NCI-H2196 (cell line): ENCODE data around the gene FGF18.

Experiments used
- DNase-seq: peaks from one replicate; lab custom pipeline; 2025; ENCODE audit not compliant: unreplicated experiment; lab: John Stamatoyannopoulos, UW

The FGF18 gene

DNA sequence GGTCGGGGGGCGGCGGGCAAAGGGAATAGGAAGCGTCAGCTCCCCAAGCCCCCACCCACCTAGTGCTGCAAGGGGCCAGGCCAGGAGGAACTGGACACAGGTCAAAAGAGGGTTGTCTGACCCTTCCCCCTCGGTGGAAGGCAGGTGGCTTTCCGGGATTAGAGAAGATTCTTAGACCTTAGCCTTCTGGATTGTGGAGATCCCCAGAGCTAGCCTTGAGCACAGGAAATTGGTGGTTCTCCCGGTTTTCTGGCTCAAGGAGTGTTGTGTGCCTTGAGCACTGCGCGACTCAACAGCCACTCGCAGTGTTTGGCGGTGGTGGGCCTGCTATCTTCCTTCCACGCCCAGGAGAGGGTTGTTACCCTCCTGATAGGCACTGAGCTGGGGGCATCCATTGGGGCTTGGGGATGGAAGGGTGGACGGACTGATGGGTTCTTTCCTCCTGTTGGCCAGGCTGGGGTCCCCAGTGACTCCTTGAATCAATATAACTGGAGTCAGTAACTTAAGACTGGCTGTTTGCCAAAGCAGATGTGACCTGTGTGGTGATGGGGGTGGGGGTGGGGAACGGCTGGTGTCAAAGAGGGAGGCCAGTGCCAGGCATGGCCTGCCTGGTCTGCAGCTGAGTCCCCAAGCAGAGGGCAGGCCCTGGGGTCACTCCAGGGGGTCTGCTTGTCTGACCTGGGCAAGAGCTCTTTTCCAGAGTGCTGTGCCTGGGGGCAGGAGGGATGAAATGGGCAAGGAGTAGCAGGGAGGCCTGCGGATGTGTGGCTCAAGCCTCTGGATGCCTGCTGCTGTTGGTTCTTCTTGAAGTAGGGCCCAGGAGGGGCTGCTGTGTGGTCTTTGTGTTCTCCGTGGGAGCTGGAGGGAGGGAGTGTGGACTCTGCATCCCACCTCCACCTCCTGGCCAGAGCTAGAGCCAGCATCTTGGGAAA is 2.1 kb downstream of the FGF18 start:
- peak; percentile 11 for DNase-seq

DNA sequence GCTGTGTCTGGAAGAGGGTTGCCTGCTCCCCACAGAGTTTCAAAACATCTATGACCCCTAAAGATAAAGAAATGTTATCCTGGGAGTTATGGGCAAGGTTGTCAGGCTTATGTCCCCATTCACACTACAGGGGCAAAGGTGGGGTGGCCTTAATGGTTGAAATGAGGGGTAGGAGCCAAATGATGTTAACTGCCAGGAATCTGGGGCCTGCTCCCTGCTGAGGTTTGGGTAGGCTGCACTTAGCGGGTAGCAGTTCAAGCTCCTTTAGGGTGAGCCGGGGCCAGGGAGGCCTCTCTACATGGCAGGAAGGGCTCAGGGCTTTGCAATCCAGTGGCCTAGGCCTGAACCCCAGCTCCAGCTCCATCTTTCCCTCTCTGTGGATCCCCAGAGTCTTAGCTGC is 3.0 kb downstream of the FGF18 start:
- DNase-seq, result no peak

DNA sequence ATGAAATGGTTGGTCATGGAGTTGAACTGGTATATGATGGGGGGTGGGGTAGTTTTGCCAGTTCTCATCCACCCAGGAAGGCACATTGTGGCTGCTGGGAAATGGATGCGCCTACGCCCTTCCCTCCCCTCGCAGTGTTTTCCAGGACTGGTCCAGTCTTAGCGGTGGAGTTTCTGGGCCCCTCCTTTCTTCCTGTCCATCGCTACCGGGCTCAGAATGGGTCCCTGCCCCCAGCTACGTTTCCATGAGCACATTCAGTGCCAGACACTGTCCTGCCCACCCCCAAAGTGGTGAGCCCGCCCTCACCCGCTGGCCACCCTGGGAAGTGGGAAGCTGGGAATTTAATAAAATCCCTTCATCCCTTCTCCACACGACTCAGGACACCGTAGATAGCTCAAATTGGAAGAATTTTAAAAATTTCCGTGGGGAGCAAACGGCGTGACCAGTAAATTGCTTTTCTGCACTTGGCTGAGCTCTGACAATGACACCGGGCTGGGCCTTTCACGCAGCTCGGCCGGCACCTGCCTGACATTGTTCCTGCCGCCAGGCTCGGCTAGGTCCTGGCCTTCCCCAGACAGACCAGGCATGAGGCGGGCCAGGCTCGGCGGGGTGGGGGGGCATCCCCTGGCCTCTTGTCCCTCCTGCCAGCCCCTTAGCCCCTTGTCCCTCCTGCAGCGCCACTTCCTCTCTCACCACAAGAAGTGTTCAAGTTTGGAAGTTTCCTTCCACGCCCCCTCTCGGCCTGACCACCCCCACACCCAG is 3.6 kb downstream of the FGF18 start:
- DNase-seq, result no peak

DNA sequence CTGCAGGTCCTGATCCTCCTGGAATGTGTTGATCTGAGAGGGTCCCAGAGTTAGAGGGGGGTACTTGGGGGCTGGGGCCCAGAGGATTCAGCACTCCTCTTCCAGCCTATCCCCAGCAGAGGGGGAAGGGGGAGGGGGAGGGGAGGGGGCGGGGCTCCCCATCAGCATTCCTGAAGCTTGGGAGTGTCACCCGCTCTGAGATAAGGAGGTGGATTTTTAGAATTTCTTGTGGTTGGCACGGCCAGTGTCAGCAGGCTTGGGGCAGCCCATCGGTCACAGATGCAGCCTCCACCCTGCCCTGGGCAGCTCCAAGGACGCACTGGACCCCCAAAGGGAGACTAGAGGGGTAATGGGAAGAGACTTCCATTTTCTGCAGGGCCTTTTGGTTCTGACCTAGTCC is 5.3 kb downstream of the FGF18 start:
- no peak for DNase-seq

DNA sequence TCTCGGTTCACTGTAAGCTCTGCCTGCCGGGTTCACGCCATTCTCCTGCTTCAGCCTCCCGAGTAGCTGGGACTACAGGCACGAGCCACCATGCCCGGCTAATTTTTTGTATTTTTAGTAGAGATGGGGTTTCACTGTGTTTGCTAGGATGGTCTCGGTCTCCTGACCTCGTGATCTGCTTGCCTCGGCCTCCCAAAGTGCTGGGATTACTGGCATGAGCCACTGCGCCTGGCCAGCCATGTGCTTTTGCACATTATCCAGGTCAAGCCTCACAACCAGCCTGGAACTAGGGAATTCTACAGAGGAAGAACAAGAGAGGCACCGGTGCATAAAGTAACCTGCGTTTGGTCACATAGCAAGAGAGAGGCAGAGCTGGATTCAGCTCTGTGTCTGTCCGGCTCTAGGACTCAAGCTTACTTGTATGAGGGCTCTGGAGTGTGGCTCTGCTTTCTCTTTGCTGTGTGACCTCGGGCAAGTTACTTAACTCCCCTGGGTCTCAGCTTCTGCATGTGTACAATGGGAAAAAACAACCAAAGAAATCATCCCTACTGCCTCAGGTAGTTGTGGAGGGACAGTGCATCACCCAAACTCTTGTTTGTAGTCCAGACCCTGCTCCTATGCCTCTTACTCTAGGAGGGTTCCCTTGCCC is 6.3 kb downstream of the FGF18 start:
- no peak for DNase-seq

DNA sequence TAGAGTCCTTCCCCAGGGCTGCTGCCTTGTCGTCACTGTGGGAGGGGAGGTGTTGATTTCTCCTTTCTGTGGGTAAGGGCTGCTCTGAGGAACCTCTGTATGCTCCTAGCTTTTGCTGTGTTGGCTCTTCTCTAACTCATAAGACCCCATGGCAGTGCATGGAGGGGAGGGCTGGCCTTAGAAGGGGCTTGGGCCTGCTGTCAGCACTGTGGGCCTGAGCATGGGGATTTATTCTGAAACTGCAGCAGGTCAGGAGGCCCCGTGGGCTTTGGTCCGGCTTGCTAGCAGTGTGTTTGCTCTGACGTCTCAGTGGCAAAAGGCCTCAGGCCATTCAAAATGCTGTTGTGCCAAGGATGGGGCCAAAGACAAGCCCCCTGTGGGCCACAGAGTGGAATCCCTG is 6.8 kb downstream of the FGF18 start:
- no peak for DNase-seq

DNA sequence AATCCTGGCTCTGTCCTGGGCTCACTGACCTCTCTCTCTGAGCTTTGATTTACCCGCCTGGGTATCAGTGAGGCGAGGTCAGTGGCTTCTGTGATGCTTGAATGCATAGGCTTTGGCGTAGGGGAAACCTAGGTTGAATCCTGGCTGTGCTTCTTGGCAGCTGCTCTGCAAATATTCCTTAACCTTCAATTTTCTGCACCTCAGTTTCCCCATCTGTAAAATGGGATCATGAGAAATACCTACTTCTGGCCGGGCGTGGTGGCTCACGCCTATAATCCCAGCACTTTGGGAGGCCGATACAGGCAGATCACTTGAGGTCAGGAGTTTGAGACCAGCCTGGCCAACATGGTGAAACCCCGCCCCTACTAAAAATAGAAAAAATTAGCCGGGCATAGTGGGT is 7.2 kb downstream of the FGF18 start:
- no peak for DNase-seq

DNA sequence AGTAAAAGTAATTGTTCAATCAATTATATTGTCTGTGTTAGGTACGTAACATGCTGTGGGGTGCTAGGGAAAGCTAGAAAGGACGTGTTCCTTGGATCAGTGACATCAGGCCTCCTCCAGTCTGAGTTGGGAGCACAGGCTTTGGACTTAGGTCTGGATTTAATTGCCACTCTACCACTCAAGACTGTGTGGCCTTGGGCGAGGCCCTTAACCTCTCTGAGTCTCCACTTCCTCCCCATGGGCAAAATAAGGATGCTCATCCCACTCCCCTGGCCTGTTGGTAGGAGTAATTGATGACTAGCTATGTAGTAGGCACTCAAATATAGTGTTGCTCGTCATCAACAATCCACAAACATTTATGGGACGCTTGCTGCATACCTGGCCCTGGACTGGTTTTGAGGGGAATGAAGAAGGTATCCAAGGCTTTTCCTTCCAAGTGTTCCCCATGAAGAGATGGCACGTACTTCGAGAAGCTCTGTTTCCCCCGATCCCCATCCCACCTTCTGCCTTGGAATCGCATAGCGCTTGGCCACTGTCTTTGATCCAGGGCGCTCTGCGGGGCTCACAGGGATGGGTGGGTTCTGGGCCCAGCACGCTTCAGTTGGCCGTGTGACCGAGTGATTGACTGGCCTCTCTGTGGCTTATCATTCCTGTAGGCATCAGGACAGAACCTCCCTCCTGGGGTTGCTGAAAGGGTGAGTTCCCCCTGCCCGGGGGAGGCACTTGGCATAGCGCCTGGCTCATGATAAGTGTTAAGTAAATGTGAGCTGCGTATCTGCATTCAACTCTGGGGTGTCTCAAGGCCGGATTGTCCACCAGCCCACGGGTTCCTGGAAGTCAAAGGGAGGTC is 8.1 kb downstream of the FGF18 start:
- DNase-seq, result no peak

DNA sequence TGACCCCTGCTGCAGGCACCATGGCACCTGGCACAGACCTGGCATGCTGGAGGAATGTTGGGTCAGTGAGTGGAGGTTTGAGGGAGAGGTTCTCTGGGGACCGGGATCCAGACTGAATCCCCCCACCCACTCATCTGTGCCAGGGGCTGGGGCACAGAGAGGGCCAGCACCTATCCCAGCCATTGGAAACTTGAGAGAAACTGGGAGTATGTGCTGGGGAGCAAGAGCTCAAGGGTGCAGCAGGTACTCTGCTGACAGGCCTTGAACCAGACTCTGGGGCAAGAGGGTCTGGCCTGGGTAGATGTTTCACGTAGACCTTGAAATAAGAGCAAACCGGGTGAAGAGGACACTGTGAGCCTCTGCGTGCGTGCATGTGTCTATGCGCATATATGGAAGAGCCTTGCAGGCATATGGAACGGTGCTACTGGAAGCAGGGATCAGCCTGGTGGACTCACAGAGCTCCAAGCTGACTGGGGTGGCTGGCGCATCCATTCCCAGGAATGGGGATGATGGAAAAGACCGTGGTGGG is 8.8 kb downstream of the FGF18 start:
- DNase-seq, result no peak

DNA sequence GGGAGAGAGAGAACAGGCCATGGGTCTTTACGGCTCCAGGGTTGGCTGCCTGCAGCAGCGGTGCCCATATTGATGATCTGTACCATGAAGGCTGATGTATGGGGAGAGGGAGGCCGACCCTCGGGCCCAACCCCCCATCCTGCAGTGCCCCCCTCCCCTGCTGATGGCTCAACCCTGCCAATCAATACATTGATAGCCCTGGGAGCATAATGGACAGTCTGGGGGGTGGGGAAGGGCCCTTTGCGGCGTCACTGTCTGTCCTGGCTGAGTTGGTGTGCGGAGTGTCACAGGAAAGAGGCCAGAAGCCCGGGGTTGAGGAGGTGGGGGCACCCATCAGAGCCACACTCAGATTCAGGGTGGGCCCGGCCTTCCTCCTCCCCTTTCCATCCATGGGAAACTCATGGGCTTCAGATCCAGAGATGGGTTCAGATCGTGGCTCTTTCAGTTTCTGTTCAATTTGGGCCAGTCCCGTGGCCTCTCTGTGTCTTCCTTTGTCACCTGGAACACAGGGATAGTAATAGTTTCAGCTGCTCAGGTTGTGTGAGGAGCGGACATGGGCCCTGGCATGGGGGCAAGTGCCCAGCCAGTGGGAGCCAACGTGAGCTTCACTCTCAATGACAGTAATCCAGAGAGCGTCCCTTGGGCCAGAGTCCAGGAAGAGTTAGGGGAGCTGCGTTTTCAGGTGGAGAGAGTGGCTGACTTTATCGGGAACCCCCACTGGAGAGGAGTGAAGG is 9.5 kb downstream of the FGF18 start:
- no peak for DNase-seq

DNA sequence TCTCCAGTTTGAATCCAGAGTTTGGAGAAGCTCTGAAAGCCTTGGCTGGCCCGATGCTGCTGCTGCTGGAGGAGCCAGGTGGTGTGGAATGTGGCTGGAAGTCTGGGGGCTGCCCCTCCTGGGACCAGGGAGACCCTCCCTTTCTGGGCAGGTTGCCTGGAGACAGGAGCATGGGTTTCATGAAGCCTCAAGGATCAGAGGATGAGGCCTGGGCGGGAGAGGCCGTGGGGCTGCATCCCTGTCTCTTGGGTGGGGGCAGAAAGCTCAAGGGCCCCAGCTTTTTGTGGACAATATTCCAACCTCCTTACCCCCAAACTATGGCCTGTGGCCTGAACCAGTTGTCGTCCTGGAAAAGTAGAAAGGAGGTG is 10.1 kb downstream of the FGF18 start:
- DNase-seq, result no peak

DNA sequence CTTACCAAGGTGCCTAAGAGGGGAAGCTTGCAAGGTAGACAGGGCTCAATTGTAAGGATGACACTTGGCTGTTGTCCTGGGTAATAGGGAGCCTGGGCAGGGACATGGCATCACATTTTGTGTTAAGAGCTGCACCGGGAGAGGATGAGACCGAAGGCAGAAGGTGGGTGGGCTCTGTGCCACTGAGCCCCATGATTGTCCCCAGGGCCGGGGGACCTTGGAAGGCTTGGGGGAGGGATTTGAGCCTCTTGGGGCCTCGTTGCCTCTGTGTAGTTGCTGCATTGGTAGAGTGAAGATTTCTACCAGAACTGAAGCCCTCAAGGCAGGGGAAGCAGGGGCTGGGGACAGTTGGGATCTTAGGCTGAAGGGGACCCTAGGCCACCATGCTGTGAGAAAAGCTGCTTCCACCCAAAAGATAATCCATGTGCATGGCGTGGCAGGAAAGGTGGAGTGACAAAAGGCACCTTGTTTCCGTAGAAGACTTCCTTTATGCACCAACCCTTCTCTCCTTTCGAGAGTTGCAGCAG is 11.9 kb downstream of the FGF18 start:
- DNase-seq, result no peak

DNA sequence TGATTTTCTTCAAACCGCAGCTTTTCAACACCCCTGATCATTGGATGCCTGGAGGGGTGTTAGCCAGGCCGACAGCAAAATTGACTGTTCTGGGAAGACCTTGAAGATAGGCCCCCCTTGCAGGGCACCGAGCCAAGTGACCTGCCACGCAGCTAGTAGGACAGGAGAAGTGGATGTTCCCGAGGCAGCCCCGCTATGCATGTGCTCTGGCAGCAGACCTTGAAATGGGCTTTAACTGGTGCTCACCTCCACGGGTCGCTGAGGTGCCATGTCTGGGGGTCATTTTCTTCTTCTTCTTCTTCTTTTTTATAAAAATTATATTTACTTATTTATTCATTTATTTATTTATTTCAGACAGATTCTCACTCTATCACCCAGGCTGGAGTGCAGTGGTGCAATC is 12.6 kb downstream of the FGF18 start:
- DNase-seq, result no peak

DNA sequence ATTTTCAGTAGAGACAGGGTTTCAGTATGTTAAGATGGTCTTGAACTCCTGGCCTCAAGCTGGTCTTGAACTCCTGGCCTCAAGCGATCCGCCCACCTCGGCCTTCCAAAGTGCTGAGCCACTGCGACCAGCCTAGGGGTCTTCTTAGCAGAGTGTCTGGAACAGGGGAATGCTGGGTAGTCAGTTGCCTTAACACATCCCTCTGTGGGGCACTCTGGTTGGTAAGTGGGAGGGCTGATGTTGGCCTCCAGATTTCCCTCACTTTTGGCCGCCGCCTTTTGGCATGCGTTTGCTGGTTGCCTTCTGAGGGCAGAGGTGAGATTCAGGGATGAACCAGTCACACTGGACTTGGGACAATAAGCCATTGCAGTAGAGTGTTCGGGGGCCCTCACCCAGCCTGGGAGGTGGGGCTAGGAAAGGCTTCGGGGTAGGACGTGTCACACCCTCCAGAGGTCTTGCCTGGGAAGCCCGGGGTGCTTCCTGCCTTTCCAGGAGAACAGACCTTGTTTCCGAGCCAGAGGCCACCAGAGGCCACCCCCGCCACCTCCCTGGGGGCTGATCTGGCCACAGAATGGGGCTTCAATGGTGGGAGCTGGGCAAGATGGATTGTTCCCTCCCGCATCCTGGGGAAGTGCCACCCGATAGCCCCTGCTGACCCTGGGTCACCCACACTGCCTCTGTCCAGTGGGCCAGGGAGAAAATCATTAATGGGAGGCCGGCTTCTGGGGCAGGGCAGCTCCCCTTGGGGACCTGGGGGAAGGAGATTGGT is 13.3 kb downstream of the FGF18 start:
- DNase-seq, result no peak

DNA sequence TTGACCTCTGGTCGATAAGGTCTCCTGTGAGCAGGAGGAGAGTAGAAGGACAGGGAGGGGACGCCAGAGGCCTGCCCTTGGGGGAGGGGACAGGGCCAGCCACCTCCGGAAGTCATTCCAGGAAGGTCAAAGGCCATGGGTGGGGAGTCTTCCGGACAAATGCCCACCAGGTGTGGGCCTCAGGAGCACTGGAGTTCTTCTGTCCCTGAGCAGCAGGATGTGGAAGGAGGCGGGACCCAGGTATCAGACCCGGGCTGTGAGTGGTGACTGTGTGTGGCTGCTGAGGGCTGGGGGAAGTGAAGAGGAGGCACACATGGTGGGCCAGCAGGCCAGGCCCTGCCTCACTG is 13.9 kb downstream of the FGF18 start:
- DNase-seq, result no peak

DNA sequence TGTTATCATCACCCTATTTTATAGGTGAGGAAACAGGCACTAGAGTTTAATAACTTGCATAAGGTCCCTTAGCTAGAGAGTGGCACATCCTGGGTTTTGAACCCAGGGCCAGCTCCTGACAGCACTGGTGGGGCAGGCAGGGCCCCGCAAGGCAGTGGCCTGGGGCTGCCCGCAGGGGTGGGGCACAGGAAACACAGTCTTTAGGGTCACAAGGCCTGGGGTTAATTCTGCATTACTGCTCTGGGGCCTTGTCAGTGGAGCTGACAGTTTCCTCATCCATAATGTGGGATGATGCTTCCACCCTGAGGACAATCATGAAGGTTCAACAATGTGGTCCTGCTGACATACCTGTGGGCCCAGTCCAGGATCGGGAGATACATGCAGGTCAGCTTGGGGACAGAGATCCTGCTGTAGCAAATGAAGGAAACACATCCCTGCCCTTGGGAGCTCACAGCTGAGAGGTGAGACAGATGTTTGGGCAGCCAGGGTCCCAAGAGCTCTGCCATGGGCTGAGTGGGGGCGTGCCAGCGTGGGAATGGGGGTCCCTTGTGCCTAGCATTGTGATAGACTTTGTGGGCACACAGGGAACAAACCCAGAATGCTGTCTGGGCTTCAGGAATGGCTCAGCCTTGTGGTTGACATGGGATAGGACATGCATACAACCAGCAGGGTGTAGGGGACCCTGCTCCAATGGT is 14.7 kb downstream of the FGF18 start:
- no peak for DNase-seq

DNA sequence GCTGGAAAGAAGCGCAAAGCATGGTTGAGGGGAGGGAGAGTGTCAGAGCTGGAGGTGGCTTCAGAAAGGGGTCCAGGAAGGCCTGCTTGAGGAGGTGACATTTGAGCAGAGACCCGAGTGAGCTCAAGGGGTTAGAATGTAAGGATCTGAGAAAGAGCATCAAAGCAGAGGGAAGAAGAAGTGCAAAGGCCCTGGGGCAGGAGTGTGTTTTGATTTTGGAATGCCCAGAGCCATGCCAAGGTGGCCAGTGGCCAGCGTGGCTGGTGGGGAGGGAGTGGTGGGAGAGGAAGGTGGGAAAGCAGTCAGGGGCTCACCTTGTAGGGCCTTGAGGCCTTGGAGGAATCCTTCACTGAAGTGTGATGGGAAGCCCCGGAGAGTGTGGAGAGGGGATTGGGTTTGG is 15.4 kb downstream of the FGF18 start:
- DNase-seq, result no peak

DNA sequence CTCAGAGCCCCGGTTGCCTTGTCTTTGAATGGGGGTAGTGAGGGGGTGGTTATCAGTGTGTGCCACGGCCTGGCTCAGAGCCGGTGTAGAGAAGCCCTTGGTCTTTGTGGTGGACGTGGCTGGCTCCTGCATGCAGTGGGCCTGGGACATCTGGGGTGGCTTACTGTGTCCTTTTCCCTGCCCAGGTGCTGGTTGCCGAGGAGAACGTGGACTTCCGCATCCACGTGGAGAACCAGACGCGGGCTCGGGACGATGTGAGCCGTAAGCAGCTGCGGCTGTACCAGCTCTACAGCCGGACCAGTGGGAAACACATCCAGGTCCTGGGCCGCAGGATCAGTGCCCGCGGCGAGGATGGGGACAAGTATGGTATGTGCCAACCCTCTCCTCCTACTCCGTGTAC is 16.5 kb downstream of the FGF18 start:
- no peak for DNase-seq
